H7 (cell line): ENCODE measurements around the gene PPP3CA. TPM values are rescaled to one million over a fixed set of nuclear protein-coding genes. Genes with fewer than 3 reads are reported as not detected.
"Not testable (repeated sequence)": the region's sequence is repeated elsewhere in the genome, so short reads cannot be mapped to it uniquely, and the experiment has no call there.

ENCODE experiments used
- DNase-seq: peaks from one replicate; pipeline ENCODE4 v3.0.0; 2012
- H3K27me3 ChIP-seq: 2 replicates; pipeline ENCODE4 v1.6.0; 2011; ENCODE audit warnings: mild to moderate bottlenecking, low read length; ENCODE audit not compliant: control insufficient read depth, insufficient read depth
- H3K36me3 ChIP-seq: replicated peaks from 2 replicates; pipeline ENCODE4 v1.5.1; 2011; ENCODE audit warnings: low read length; ENCODE audit not compliant: control insufficient read depth, insufficient read depth
- H3K4me3 ChIP-seq: 2 replicates; pipeline ENCODE4 v1.5.1; 2011; ENCODE audit warnings: low read depth, mild to moderate bottlenecking, control low read depth, low read length, moderate library complexity; ENCODE audit not compliant: insufficient read depth
- total RNA-seq: library from RNA; depleted of rRNA; stranded (reverse); fragments of >200 nt; shearing (Covaris generic); gene quantifications from 2 replicates; pipeline ENCODE4 v1.2.3, GENCODE V29; 2014

The PPP3CA gene
- total RNA-seq, 1 experiment from 2014 or later = 31.4 TPM

GRCh38 chr4:101019313-101019712 lies 328.0 kb downstream of the PPP3CA start:
- H3K36me3 ChIP-seq = no peaks in the 10 kb centered on the region
- DNase-seq = no peak
- H3K4me3 ChIP-seq = no peak overlapping the region
- H3K27me3 ChIP-seq = no peaks in the 10 kb centered on the region

GRCh38 chr4:101018836-101019235 lies 328.5 kb downstream of the PPP3CA start:
- no peak for DNase-seq
- H3K4me3 ChIP-seq = no peak overlapping the region
- H3K27me3 ChIP-seq = no peaks in the 10 kb centered on the region
- no peaks in the 10 kb centered on the region for H3K36me3 ChIP-seq

GRCh38 chr4:101014417-101014816 lies 332.9 kb downstream of the PPP3CA start:
- no peaks in the 10 kb centered on the region for H3K27me3 ChIP-seq
- no peak overlapping the region for H3K4me3 ChIP-seq
- H3K36me3 ChIP-seq = no peaks in the 10 kb centered on the region
- DNase-seq = no peak

- Histone ChIP-seq H3K36me3 (no peaks in the 10 kb centered on the region), H3K27me3 (no peaks in the 10 kb centered on the region), H3K4me3 (no peak overlapping the region)
- DNase-seq = no peak
Measured at GRCh38 chr4:101010987-101011386, 336.3 kb downstream of the PPP3CA start.

GRCh38 chr4:101009471-101009870 lies 337.9 kb downstream of the PPP3CA start:
- Histone ChIP-seq H3K4me3 (no peak overlapping the region), H3K27me3 (no peaks in the 10 kb centered on the region), H3K36me3 (no peaks in the 10 kb centered on the region)
- DNase-seq = no peak

GRCh38 chr4:101008503-101008902 lies 338.8 kb downstream of the PPP3CA start:
- Histone ChIP-seq H3K27me3 (no peaks in the 10 kb centered on the region), H3K4me3 (no peak overlapping the region), H3K36me3 (no peaks in the 10 kb centered on the region)
- DNase-seq = no peak

- no peak overlapping the region for H3K4me3 ChIP-seq
- DNase-seq = no peak
- no peaks in the 10 kb centered on the region for H3K27me3 ChIP-seq
- H3K36me3 ChIP-seq = no peaks in the 10 kb centered on the region
Measured at GRCh38 chr4:101005659-101006058, 341.7 kb downstream of the PPP3CA start.

- H3K4me3 ChIP-seq = no peak overlapping the region
- no peak for DNase-seq
- no peaks in the 10 kb centered on the region for H3K36me3 ChIP-seq
- no peaks in the 10 kb centered on the region for H3K27me3 ChIP-seq
Measured at GRCh38 chr4:101000496-101000895, 346.8 kb downstream of the PPP3CA start.

- Histone ChIP-seq H3K4me3 (no peak overlapping the region), H3K36me3 (no peaks in the 10 kb centered on the region), H3K27me3 (no peaks in the 10 kb centered on the region)
- DNase-seq = no peak
Measured at GRCh38 chr4:100995671-100996070, 351.7 kb downstream of the PPP3CA start.

GRCh38 chr4:100995002-100995401 lies 352.3 kb downstream of the PPP3CA start:
- DNase-seq, H3K4me3 ChIP-seq, H3K27me3 ChIP-seq, H3K36me3 ChIP-seq: not testable (repeated sequence)

- not testable (repeated sequence) for DNase-seq, H3K36me3 ChIP-seq, H3K4me3 ChIP-seq, H3K27me3 ChIP-seq
Measured at GRCh38 chr4:100991332-100992069, 355.8 kb downstream of the PPP3CA start.

- Histone ChIP-seq H3K27me3 (no peaks in the 10 kb centered on the region), H3K4me3 (no peak overlapping the region), H3K36me3 (no peaks in the 10 kb centered on the region)
- no peak for DNase-seq
Measured at GRCh38 chr4:100989401-100989800, 357.9 kb downstream of the PPP3CA start.

GRCh38 chr4:100988876-100989275 lies 358.4 kb downstream of the PPP3CA start:
- no peak for DNase-seq
- Histone ChIP-seq H3K4me3 (no peak overlapping the region), H3K36me3 (no peaks in the 10 kb centered on the region), H3K27me3 (no peaks in the 10 kb centered on the region)

GRCh38 chr4:100986360-100986868 lies 360.9 kb downstream of the PPP3CA start:
- Histone ChIP-seq H3K4me3 (no peak overlapping the region), H3K27me3 (no peaks in the 10 kb centered on the region), H3K36me3 (no peaks in the 10 kb centered on the region)
- DNase-seq = no peak

- Histone ChIP-seq H3K27me3 (no peaks in the 10 kb centered on the region), H3K36me3 (no peaks in the 10 kb centered on the region), H3K4me3 (no peak overlapping the region)
- no peak for DNase-seq
Measured at GRCh38 chr4:100985576-100985975, 361.8 kb downstream of the PPP3CA start.
